Measurements from ENCODE around the gene CLDN16. TPM values are rescaled to one million over a fixed set of nuclear protein-coding genes. Genes with fewer than 3 reads are reported as not detected.

The CLDN16 gene
- polyA plus RNA-seq, 1 donor from 2014 or later, result not detected

GRCh38 chr3:190369668-190370295 is 18.2 kb upstream of the CLDN16 start:
- no peak overlapping the region for H3K27ac ChIP-seq (ENCODE audit: low read length)
- no peaks in the 10 kb centered on the region for H3K9me3 ChIP-seq (ENCODE audit: low read length)
- H3K4me2 ChIP-seq (ENCODE audit: low read length), result no peak overlapping the region
- H3K9me2 ChIP-seq (ENCODE audit: insufficient read depth, low read length), result no peaks in the 10 kb centered on the region
- no peak overlapping the region for H2AFZ ChIP-seq (ENCODE audit: low read depth, low read length)
- H3K27me3 ChIP-seq (ENCODE audit: insufficient read depth, low read depth, low read length), result no peaks in the 10 kb centered on the region
- H4K20me1 ChIP-seq (ENCODE audit: insufficient read depth), result no peaks in the 10 kb centered on the region
- H3K36me3 ChIP-seq (ENCODE audit: insufficient read depth, low read length), result no peaks in the 10 kb centered on the region
- no peak overlapping the region for H3K9ac ChIP-seq (ENCODE audit: low read length)
- no peaks in the 10 kb centered on the region for H3F3A ChIP-seq (ENCODE audit: insufficient read depth, low read length, poor library complexity, severe bottlenecking)
- H3K4me3 ChIP-seq (ENCODE audit: low read length), result no peak overlapping the region
- no peak for TF ChIP-seq POLR2AphosphoS5 (IDR thresholded peaks at IDR 0.05)
- no peak for TF ChIP-seq TAF1 (IDR thresholded peaks at IDR 0.05; ENCODE audit: low read depth)
- no peak for TF ChIP-seq SMC3 (conservative IDR thresholded peaks at IDR 0.05; ENCODE audit: poor library complexity)
- no peak for TF ChIP-seq CTCF (IDR thresholded peaks at IDR 0.05; ENCODE audit: poor library complexity, severe bottlenecking)
- TF ChIP-seq REST (IDR thresholded peaks at IDR 0.05; ENCODE audit: borderline replicate concordance), result peak; percentile 84
- no peaks in the 10 kb centered on the region for H3K79me2 ChIP-seq (replicated peaks; ENCODE audit: insufficient read depth, low read length)

- no peak overlapping the region for H3K4me3 ChIP-seq (ENCODE audit: low read length)
- no peaks in the 10 kb centered on the region for H3K27me3 ChIP-seq (ENCODE audit: insufficient read depth, low read depth, low read length)
- H3K79me2 ChIP-seq (replicated peaks; ENCODE audit: insufficient read depth, low read length), result no peaks in the 10 kb centered on the region
- no peaks in the 10 kb centered on the region for H3K36me3 ChIP-seq (ENCODE audit: insufficient read depth, low read length)
- no peak overlapping the region for H3K4me2 ChIP-seq (ENCODE audit: low read length)
- no peak overlapping the region for H3K9ac ChIP-seq (ENCODE audit: low read length)
- no peak overlapping the region for H3K27ac ChIP-seq (ENCODE audit: low read length)
- H2AFZ ChIP-seq (ENCODE audit: low read depth, low read length), result no peak overlapping the region
- no peaks in the 10 kb centered on the region for H4K20me1 ChIP-seq (ENCODE audit: insufficient read depth)
- TF ChIP-seq SMC3 (conservative IDR thresholded peaks at IDR 0.05; ENCODE audit: poor library complexity), result no peak
- TF ChIP-seq EP300 (conservative IDR thresholded peaks at IDR 0.05; ENCODE audit: poor library complexity, severe bottlenecking), result peak; percentile 10
- no peak for TF ChIP-seq REST (IDR thresholded peaks at IDR 0.05; ENCODE audit: borderline replicate concordance)
- no peaks in the 10 kb centered on the region for H3K9me2 ChIP-seq (ENCODE audit: insufficient read depth, low read length)
- H3F3A ChIP-seq (ENCODE audit: insufficient read depth, low read length, poor library complexity, severe bottlenecking), result no peaks in the 10 kb centered on the region
- H3K9me3 ChIP-seq (ENCODE audit: low read length), result no peaks in the 10 kb centered on the region
Measured at GRCh38 chr3:190370369-190370768, 17.6 kb upstream of the CLDN16 start.

All from neural cell (in vitro differentiated cells).